B cell (primary cell): ENCODE data around the gene KIAA1191. TPM values are rescaled to one million over a fixed set of nuclear protein-coding genes. Genes with fewer than 3 reads are reported as not detected.

Experiments used
- ATAC-seq: fragments of 200-7000 bp; cut with Tn5 transposase; one replicate; pipeline ENCODE4 v1.10.0; 2021; ENCODE audit warnings: low read depth, mild to moderate bottlenecking, moderate number of reproducible peaks, moderate library complexity
- CTCF ChIA-PET: fragments of 350-600 bp; sonication (Branson Sonifier 250); formaldehyde crosslinking; loops from one replicate; lab custom pipeline; 2021; ENCODE audit warnings: antibody characterized with exemption, inconsistent platforms; lab: Charles Lee
- POLR2A ChIA-PET: fragments of 350-600 bp; sonication (Branson Sonifier 250); formaldehyde crosslinking; loops from one replicate; lab custom pipeline; 2021; ENCODE audit warnings: antibody characterized with exemption; lab: Charles Lee
- DNase-seq: peaks from one replicate; pipeline ENCODE4 v3.0.0; 2013
- H2AFZ ChIP-seq: 2 replicates; pipeline ENCODE4 v1.6.1; 2012; ENCODE audit warnings: mild to moderate bottlenecking, low read depth, low read length; ENCODE audit not compliant: insufficient read depth, poor library complexity, severe bottlenecking
- H3K27ac ChIP-seq, 2 donors: 1 replicate in 1 of 2; 2 replicates in 1 of 2; pipeline ENCODE4 v1.5.1; 2012 to 2013; ENCODE audit warnings: low read length in 2 of 2, mild to moderate bottlenecking in 2 of 2, moderate library complexity in 1 of 2
- H3K27me3 ChIP-seq, 4 experiments: fragments of 200-600 bp in 1 of 4; sonication (generic) in 1 of 4; replicated peaks in 1 of 4; 1 replicate in 2 of 4; 2 replicates in 2 of 4; pipeline versions ENCODE4 v1.6.1 to v1.7.0; 2013 to 2016; ENCODE audit warnings: low read length in 3 of 4, mild to moderate bottlenecking in 2 of 4, mixed read lengths in 1 of 4, moderate library complexity in 1 of 4; ENCODE audit not compliant: insufficient read depth in 4 of 4, control insufficient read depth in 3 of 4; ENCODE audit errors: control extremely low read depth in 1 of 4
- H3K36me3 ChIP-seq, 2 experiments: replicated peaks in 1 of 2; 1 replicate in 1 of 2; 2 replicates in 1 of 2; pipeline versions ENCODE4 v1.6.1 to v1.7.1; 2013; ENCODE audit warnings: low read length in 1 of 2; ENCODE audit not compliant: insufficient read depth in 2 of 2, control insufficient read depth in 1 of 2; ENCODE audit errors: control extremely low read depth in 1 of 2, extremely low read depth in 1 of 2
- H3K4me1 ChIP-seq, 2 donors: fragments of 200-600 bp in 1 of 2; sonication (generic) in 1 of 2; 1 replicate in 1 of 2; 2 replicates in 1 of 2; pipeline versions ENCODE4 v1.5.1 to v1.6.1; 2013 to 2017; ENCODE audit warnings: low read length in 2 of 2; ENCODE audit not compliant: control insufficient read depth in 2 of 2, insufficient read depth in 2 of 2
- H3K4me2 ChIP-seq: replicated peaks from 2 replicates; pipeline ENCODE3; 2012; ENCODE audit warnings: mild to moderate bottlenecking, low read depth, low read length; ENCODE audit not compliant: poor library complexity, severe bottlenecking
- H3K4me3 ChIP-seq, 5 experiments: fragments of 200-600 bp in 1 of 5; sonication (generic) in 1 of 5; 1 replicate in 3 of 5; 2 replicates in 2 of 5; pipeline versions ENCODE4 v1.5.1 to v1.7.0; 2011 to 2016; ENCODE audit warnings: low read length in 4 of 5, mild to moderate bottlenecking in 4 of 5, low read depth in 2 of 5, control low read depth in 1 of 5, moderate library complexity in 1 of 5; ENCODE audit not compliant: insufficient read depth in 1 of 5; ENCODE audit errors: control extremely low read depth in 1 of 5, extremely low read depth in 1 of 5
- H3K79me2 ChIP-seq: fragments of 200-600 bp; sonication (generic); one replicate; pipeline ENCODE4 v1.6.0; 2016; ENCODE audit warnings: low read length; ENCODE audit not compliant: control insufficient read depth, insufficient read depth
- H3K9ac ChIP-seq: fragments of 200-600 bp; sonication (generic); 2 replicates; pipeline ENCODE4 v1.6.1; 2017; ENCODE audit warnings: mild to moderate bottlenecking, low read length, moderate library complexity
- H3K9me3 ChIP-seq, 3 donors: one replicate each; pipeline versions ENCODE4 v1.6.1 to v1.7.1; 2013; ENCODE audit warnings: low read length in 2 of 3; ENCODE audit not compliant: control insufficient read depth in 2 of 3, insufficient read depth in 1 of 3; ENCODE audit errors: control extremely low read depth in 1 of 3
- H4K20me1 ChIP-seq: 2 replicates; pipeline ENCODE4 v1.6.0; 2012; ENCODE audit warnings: mild to moderate bottlenecking, low read length; ENCODE audit not compliant: insufficient read depth, control insufficient read depth, poor library complexity, severe bottlenecking
- H3K27ac Mint-ChIP-seq: one replicate; pipeline ENCODE4 v1.8.0; 2021; ENCODE audit warnings: mixed read lengths
- H3K27me3 Mint-ChIP-seq: one replicate; pipeline ENCODE4 v1.8.0; 2021; ENCODE audit warnings: mixed read lengths
- H3K4me1 Mint-ChIP-seq: one replicate; pipeline ENCODE4 v1.8.0; 2021; ENCODE audit warnings: mixed read lengths
- H3K4me3 Mint-ChIP-seq: one replicate; pipeline ENCODE4 v1.8.0; 2021; ENCODE audit warnings: mixed read lengths
- H3K9me3 Mint-ChIP-seq: one replicate; pipeline ENCODE4 v1.8.0; 2022; ENCODE audit warnings: mixed read lengths; ENCODE audit not compliant: insufficient read depth
- EZH2 ChIP-seq: IDR thresholded peaks from 2 replicates; pipeline ENCODE4 v1.6.1; 2012; ENCODE audit warnings: borderline replicate concordance, low read depth, mild to moderate bottlenecking, moderate library complexity, low read length; ENCODE audit not compliant: insufficient read depth, poor library complexity, severe bottlenecking
- WGBS: methylation state at CpG from one replicate; pipeline ENCODE4 v1.1.5; 2013; ENCODE audit warnings: missing lambda C conversion rate; ENCODE audit not compliant: insufficient coverage; 5-methylcytosine and 5-hydroxymethylcytosine counted together
- intact Hi-C: fragments of 100-400 bp; cut with micrococcal nuclease; formaldehyde crosslinking; loops from one replicate; pipeline ENCODE4 v1.10.0; 2022
- polyA plus RNA-seq: library from polyadenylated mRNA; depleted of rRNA; stranded (reverse); fragments of >200 nt; gene quantifications from 2 replicates; pipeline ENCODE4 v1.2.3, GENCODE V29; 2012
- total RNA-seq, 2 donors: library from RNA; stranded (reverse); fragments of 120-200 nt in 1 of 2; gene quantifications; 1 replicate in 1 of 2; 2 replicates in 1 of 2; pipeline versions ENCODE4 v1.2.3 to v1.2.4, GENCODE V29; 2013 to 2022
- TF ChIP-seq, protein P1 (sequence below): fragments of 200-600 bp; IDR thresholded peaks from one replicate; pipeline ENCODE4 v1.8.0; 2022; ENCODE audit warnings: antibody characterized with exemption, mild to moderate bottlenecking

Gene KIAA1191
- total and polyA plus RNA-seq, 2 donors (not counting 1 experiment from before 2014, with no cell fraction given) = 61.2 to 82.9 TPM

DNA sequence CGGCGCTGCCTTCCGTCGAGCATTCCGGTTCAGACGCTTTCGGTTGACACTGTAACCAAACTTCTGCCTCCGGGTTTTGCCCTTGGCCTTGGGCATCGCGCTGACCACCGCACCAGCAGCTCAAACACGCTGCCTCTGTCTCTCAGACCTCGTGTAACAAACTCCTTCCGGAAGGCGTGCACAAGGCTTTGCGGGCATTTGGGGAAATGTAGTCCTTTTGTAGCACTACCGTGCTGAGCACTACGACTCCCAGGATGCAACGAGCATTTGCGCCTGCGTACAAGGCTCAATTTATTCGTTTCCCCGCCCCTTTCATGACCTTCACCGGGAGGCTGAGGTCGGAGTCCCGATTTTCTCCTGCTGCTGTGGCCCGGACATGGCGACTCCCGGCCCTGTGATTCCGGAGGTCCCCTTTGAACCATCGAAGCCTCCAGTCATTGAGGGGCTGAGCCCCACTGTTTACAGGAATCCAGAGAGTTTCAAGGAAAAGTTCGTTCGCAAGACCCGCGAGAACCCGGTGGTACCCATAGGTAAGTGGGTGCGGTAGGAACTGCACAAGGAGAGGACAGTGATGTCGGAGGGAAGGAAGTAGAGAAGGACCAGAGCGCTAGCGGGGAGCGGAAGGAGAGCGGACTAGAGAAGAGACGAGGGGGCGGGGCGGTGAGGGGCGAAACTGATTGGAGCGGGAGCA, 27.0 kb upstream of the KIAA1191 start, which contains the start of the genes HIGD2A and NOP16:
Gene HIGD2A (plus strand): TSS at position 308 of the 691 bp plus-strand sequence. CDS start 69 bp downstream, at position 377.
Gene NOP16 (minus strand): TSS at position 155 of the 691 bp plus-strand sequence. CDS start 59 bp downstream, at position 96.
- peaks cover 9% of the 10 kb centered on the region for H4K20me1 ChIP-seq
- peak within 1 kb of the TSS; percentile 96 for H3K9ac ChIP-seq
- no peaks in the 10 kb centered on the region for H3K9me3 Mint-ChIP-seq
- peak within 1 kb of the TSS; percentile 96 for H2AFZ ChIP-seq
- H3K4me3 ChIP-seq = peak within 1 kb of the TSS; percentile 69 to 98 (median 93)
- TF ChIP-seq, protein P1, sequence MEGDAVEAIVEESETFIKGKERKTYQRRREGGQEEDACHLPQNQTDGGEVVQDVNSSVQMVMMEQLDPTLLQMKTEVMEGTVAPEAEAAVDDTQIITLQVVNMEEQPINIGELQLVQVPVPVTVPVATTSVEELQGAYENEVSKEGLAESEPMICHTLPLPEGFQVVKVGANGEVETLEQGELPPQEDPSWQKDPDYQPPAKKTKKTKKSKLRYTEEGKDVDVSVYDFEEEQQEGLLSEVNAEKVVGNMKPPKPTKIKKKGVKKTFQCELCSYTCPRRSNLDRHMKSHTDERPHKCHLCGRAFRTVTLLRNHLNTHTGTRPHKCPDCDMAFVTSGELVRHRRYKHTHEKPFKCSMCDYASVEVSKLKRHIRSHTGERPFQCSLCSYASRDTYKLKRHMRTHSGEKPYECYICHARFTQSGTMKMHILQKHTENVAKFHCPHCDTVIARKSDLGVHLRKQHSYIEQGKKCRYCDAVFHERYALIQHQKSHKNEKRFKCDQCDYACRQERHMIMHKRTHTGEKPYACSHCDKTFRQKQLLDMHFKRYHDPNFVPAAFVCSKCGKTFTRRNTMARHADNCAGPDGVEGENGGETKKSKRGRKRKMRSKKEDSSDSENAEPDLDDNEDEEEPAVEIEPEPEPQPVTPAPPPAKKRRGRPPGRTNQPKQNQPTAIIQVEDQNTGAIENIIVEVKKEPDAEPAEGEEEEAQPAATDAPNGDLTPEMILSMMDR = no peak
- no peak for TF ChIP-seq EZH2
- peak within 1 kb of the TSS; percentile 100 for H3K27ac Mint-ChIP-seq
- H3K27me3 ChIP-seq = no peaks in the 10 kb centered on the region
- ChIA-PET CTCF (interaction anchor here (1.1 to 1.5 kb wide), 4 partner anchors 23 to 155 kb away, joined by 3 to 4 read pairs (median 4); partner anchors contain the start of gene ARL10), POLR2A (interaction anchor here (0.6 to 2.2 kb wide), 6 partner anchors 20 to 149 kb away, joined by 3 to 16 read pairs (median 6); partner anchors contain the start of genes CLTB, FAF2, KIAA1191 and RNF44)
- H3K4me1 Mint-ChIP-seq = peaks cover 26% of the 10 kb centered on the region
- peaks cover 19 to 29% of the 10 kb centered on the region in 2 donors for H3K4me1 ChIP-seq
- ATAC-seq (peak; percentile 86), DNase-seq (peak; percentile 99)
- peak within 1 kb of the TSS; percentile 90 to 93 for H3K27ac ChIP-seq
- peak within 1 kb of the TSS; percentile 100 for H3K4me3 Mint-ChIP-seq
- peak within 1 kb of the TSS; percentile 89 for H3K4me2 ChIP-seq
- H3K27me3 Mint-ChIP-seq = no peaks in the 10 kb centered on the region
- no peaks in the 10 kb centered on the region for H3K9me3 ChIP-seq
- WGBS = under 1% methylated on average over 39 of the region's 47 CpGs
- intact Hi-C loops = loop anchor here (1.0 to 10.0 kb wide), 10 partner anchors 16 to 619 kb away; partner anchors contain the start of genes ARL10, CLTB, FAF2 and KIAA1191
- peaks cover 0 to 37% of the 10 kb centered on the region in 2 experiments for H3K36me3 ChIP-seq
- H3K79me2 ChIP-seq = peaks cover 45% of the 10 kb centered on the region
